ENCODE data around the gene EGLN3. TPM values are rescaled to one million over a fixed set of nuclear protein-coding genes. Genes with fewer than 3 reads are reported as not detected.

The EGLN3 gene
- total RNA-seq, 6 experiments from 2014 or later, result 1.9 to 25.4 (median 2.1) TPM

GRCh38 chr14:33987565-33988080 is 36.7 kb upstream of the EGLN3 start:
- H3K36me3 ChIP-seq, result no peaks in the 10 kb centered on the region
- no peak overlapping the region for H3K27ac ChIP-seq
- WGBS (ENCODE audit: insufficient coverage, low coverage, low lambda C conversion rate, missing lambda C conversion rate), result 26% methylated on average over 4 of the region's 4 CpGs
- no peak overlapping the region for H3K4me3 ChIP-seq
- TF ChIP-seq POLR2A (IDR thresholded peaks at IDR 0.05), result no peak
- no peak for TF ChIP-seq CTCF (IDR thresholded peaks at IDR 0.05)
- ATAC-seq, result peak in 2 of 4 donors; percentile 74 to 80
- H3K4me1 ChIP-seq, result peaks cover 0 to 9% (median 0%) of the 10 kb centered on the region in 4 donors
- intact Hi-C loops (cut with DNase I), result no loop called here
- H3K27me3 ChIP-seq, result no peaks in the 10 kb centered on the region
- no peak for DNase-seq
- H3K9me3 ChIP-seq, result no peaks in the 10 kb centered on the region

- DNase-seq, result no peak
- TF ChIP-seq CTCF (IDR thresholded peaks at IDR 0.05), result no peak
- TF ChIP-seq POLR2A (IDR thresholded peaks at IDR 0.05), result no peak
- Histone ChIP-seq H3K4me3 (no peak overlapping the region), H3K27ac (no peak overlapping the region), H3K36me3 (no peaks in the 10 kb centered on the region), H3K9me3 (no peaks in the 10 kb centered on the region), H3K27me3 (no peaks in the 10 kb centered on the region), H3K4me1 (peaks cover 0 to 9% (median 0%) of the 10 kb centered on the region in 4 donors)
- 44% methylated on average over 2 of the region's 5 CpGs for WGBS (ENCODE audit: insufficient coverage, low coverage, low lambda C conversion rate, missing lambda C conversion rate)
- ATAC-seq, result no peak
- intact Hi-C loops (cut with DNase I), result no loop called here
Measured at GRCh38 chr14:33986804-33987203, 35.9 kb upstream of the EGLN3 start.

GRCh38 chr14:33985242-33985641 is 34.4 kb upstream of the EGLN3 start:
- no peak for DNase-seq
- Histone ChIP-seq H3K4me1 (no peaks in the 10 kb centered on the region), H3K27me3 (no peaks in the 10 kb centered on the region), H3K27ac (no peak overlapping the region), H3K4me3 (no peak overlapping the region), H3K9me3 (no peaks in the 10 kb centered on the region), H3K36me3 (no peaks in the 10 kb centered on the region)
- TF ChIP-seq CTCF (IDR thresholded peaks at IDR 0.05) (no peak), POLR2A (IDR thresholded peaks at IDR 0.05) (no peak)
- WGBS (ENCODE audit: insufficient coverage, low coverage, low lambda C conversion rate, missing lambda C conversion rate), result 89% methylated on average over 1 of the region's 2 CpGs
- ATAC-seq, result no peak
- intact Hi-C loops (cut with DNase I), result no loop called here

GRCh38 chr14:33979613-33980276 is 28.9 kb upstream of the EGLN3 start:
- no peak for ATAC-seq
- Histone ChIP-seq H3K36me3 (no peaks in the 10 kb centered on the region), H3K27me3 (no peaks in the 10 kb centered on the region), H3K4me1 (no peaks in the 10 kb centered on the region), H3K27ac (no peak overlapping the region), H3K9me3 (no peaks in the 10 kb centered on the region), H3K4me3 (no peak overlapping the region)
- WGBS (ENCODE audit: insufficient coverage, low coverage, low lambda C conversion rate, missing lambda C conversion rate), result 47% methylated on average over 7 of the region's 7 CpGs
- TF ChIP-seq POLR2A (IDR thresholded peaks at IDR 0.05) (no peak), CTCF (IDR thresholded peaks at IDR 0.05) (no peak)
- intact Hi-C loops (cut with DNase I), result no loop called here
- DNase-seq, result no peak

Measured in right lobe of liver (tissue), 6 donors.